ENCODE measurements around the gene MRAP.

MRAP gene

GRCh38 chr21:32347977-32348376 is 49.3 kb downstream of the MRAP start:
- in situ Hi-C loops (cut with HindIII; ENCODE audit: low sequenced_read_pairs) = no loop called here

DNA sequence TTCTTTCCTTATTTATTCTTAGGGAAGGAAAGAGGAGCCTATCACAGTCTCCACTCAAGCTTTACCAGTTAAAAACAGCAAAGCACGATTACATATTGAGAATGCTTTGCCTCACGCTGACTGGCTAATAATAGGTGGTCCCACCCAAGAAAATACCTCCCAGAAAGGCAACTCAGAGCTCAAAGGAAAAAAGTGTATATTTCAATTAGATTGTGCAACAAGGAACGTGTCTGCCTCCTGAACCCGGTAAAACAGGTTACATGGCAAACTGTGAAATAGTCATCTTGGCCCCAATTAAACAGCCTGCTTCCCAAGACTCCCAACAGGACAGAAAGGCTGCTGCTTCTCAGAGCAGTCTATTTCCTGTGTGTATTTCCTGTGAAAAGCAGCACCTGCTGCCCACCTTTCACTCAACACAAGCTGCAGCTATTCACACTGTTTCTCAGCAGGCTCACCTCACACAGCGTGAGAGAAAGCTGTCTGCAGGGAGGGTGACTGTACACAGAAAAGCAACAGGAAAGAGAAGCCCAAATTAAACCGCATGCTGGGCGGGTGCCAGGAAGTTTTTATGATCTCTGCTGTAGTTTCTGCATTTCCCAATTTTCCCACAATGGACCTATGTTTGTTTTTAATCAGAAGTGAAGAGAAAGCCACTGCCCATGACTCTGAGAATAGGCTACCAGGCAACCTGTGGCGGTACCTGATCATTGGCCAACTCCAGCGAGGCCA is 50.1 kb downstream of the MRAP start:
- in situ Hi-C loops (cut with HindIII; ENCODE audit: low sequenced_read_pairs) = no loop called here

DNA sequence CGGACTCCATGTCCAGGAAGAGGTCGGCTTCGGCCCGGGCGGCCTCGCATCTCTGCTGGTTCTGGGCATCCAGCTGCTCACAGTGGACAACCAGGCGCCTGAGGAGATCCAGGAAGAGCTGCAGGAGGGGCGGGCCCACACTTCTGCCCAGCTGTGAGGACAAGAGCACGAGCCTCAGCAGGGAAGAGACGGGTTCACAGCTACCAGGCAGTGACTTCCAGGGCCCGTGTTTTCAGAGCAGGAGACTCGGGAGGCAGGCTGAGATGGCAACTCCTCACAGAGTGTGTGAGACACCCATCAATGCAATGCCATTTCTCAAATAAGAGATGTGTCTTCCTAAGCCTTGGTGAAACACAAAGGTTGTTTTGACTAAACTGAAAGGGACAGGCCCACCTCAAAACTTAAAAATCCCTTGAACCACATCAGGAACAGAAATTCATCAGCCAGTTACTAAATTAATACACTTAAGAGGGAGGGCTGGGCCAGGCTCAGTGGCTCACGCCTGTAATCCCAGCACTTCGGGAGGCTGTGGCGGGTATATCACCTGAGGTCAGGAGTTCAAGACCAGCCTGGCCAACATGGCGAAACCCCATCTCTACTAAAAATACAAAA is 50.8 kb downstream of the MRAP start:
- in situ Hi-C loops (cut with HindIII; ENCODE audit: low sequenced_read_pairs) = no loop called here

DNA sequence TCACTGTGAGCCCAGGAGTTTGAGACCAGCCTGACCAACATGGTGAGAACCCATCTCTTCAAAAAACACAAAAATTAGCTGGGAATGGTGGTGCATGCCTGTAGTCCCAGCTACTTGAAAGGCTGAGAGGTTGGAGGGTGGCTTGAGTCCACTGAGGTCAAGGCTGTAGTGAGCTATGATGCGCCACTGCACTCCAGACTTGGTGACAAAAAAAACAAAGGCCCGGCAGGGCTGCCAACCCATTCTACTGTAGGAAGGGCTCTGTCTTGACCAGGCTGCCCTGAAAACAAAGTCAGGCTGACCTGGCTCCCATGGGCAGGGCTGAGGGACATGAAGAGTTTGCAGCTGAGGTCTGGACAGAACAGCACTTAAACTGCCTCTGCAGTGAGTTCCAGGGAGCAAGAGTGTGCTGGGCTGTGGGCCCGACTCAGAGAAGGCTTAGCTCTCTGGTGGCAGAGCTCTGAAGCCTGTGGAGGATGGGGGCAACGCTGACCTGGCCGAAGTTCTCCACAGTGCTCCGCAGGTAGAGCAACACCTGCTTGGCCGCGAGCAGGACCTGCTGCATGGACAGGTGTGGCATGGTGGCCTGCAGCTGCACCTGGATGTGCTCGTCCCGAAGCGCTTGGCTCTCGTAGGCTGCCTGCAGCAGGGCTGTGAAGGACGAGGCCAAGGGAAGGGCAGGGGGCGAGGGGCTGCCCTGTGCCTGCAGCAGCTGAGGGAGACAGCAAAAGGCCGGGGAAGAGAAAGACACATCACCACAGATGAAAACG is 51.7 kb downstream of the MRAP start:
- in situ Hi-C loops (cut with HindIII; ENCODE audit: low sequenced_read_pairs) = no loop called here

DNA sequence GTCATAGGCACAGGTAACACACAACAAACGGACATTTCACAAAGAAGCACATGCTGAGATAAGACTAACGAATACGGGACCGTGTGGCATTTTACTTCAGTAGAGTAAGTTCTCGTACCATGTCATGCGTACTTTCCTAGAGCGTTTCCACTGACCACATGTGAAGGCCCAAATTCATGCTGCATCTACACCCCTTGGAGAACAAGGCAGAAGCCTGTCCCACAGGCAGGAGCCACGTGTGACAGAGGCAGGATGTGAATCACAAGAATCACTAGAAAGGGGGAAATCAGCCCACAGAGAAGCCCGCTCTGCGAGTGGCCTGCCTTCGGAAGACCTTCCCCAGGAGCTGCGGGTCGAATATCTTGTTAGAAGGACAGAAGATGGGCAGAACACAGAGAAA is 52.3 kb downstream of the MRAP start:
- in situ Hi-C loops (cut with HindIII; ENCODE audit: low sequenced_read_pairs) = no loop called here

- in situ Hi-C loops (cut with HindIII; ENCODE audit: low sequenced_read_pairs) = no loop called here
Observed at GRCh38 chr21:32351428-32351827, 52.8 kb downstream of the MRAP start.

DNA sequence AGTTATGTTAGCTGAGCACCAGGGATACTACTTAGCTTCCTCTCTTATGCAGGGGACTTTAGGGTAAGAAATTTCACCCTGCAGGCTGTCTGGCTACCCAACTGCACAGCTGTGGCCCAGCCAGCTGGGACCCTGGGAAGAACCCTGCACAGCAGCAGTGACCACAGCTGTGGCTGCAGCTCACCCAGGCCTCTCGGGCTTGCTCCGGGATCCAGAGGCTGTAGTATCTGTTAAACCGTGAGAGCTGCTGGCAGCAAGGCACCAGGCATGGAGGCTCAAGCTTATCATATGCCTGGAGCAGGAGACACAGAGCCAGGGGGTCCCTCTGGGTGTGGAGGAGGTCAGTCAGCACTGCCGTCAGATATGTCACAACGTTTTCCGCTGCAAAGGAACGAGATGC is 53.9 kb downstream of the MRAP start:
- in situ Hi-C loops (cut with HindIII; ENCODE audit: low sequenced_read_pairs) = no loop called here

- in situ Hi-C loops (cut with HindIII; ENCODE audit: low sequenced_read_pairs) = no loop called here
Observed at GRCh38 chr21:32353002-32353711, 54.5 kb downstream of the MRAP start.

DNA sequence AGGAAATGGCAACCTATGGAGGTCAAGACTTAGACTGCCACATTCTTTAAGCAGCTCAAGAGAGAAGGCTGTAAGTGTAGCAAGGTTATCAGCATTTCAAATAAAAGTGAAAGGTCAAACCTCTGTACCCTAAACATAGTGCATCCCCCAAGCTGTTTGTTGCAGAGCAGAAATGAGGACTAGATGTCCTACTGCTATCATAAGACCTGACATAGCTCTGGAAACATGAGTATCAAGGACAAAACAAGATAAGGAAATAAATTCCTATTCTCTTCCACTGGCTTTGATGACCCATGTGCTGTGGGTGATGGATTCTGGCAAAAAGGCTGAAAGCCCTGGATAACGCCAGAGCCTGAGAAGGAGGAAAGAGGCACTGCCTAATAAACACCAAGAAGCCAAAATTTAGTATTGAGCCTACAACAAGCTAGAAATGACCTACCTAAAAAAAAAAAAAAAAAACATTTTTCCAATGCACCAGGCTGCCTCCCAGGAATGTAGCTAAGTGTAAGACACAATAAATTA is 58.3 kb downstream of the MRAP start:
- in situ Hi-C loops (cut with HindIII; ENCODE audit: low sequenced_read_pairs) = no loop called here

DNA sequence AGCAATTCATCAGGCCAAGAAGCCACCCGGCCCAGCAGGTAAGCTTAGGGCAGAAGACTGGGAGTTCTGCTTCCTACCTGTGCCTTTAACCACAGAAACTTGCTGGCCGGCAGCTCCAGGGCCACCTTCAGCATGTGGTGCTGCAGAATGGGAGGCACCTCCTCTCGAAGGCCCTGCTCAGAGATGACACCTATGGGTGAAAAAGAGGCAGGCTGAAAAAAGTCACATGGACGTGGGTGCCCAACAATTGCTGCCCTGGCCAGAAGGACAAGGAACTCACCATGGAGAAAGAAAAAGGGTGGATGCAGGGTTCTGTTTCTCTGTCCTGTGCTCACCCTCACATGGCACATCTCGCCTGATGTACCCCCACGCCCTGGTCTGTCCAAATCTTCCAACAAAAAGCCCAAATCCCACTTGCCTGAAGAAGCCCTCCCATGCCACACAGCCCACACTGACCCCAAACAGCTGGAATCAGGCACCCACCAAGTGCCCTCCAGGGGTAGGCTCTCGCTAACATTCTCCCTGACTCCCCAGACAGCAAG is 61.1 kb downstream of the MRAP start:
- in situ Hi-C loops (cut with HindIII; ENCODE audit: low sequenced_read_pairs) = no loop called here

DNA sequence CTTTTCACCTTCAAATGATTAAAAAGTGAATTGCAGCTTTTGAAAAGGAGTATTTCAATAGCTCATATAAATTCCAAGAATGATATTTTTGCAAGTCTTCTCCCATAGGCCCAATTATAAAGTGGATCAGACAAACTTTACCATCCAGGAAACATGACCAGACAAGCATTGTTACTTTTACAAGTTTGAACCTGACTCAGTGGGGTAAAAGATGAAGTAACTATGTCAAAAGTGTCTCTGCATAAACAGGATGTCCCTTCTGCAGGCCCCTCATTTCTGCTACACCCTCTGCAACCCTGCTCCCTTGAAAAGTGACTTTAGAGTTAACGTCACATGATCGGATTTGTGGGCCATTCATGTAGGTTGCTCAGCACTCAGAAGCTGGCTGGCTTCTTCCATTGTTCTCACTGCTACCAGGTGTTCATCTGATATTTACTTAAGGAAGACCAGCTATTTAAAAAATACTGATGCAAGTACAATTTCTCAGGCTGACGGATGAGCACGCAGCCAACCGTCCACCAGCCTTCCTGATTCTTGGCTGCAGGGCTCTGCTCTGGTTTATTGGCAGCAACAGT is 61.8 kb downstream of the MRAP start:
- in situ Hi-C loops (cut with HindIII; ENCODE audit: low sequenced_read_pairs) = no loop called here
